Trophoblast cell (in vitro differentiated cells and primary cell): ENCODE measurements around the gene ELL2.

Experiments
- DNase-seq, 2 donors: peaks; one replicate each; pipeline ENCODE4 v3.0.0-alpha.2; 2016
- H2AFZ ChIP-seq: 2 replicates; pipeline ENCODE4 v1.6.1; 2013; ENCODE audit warnings: low read length, moderate library complexity, mild to moderate bottlenecking; ENCODE audit not compliant: insufficient read depth, poor library complexity
- H2AK5ac ChIP-seq: 2 replicates; pipeline ENCODE4 v1.6.1; 2013; ENCODE audit warnings: mild to moderate bottlenecking, low read length
- H2BK120ac ChIP-seq: 2 replicates; pipeline ENCODE4 v1.6.1; 2013; ENCODE audit warnings: low read length, mild to moderate bottlenecking, moderate library complexity; ENCODE audit not compliant: insufficient read depth, poor library complexity
- H2BK12ac ChIP-seq: 2 replicates; pipeline ENCODE4 v1.6.1; 2013; ENCODE audit warnings: mild to moderate bottlenecking, low read length, moderate library complexity
- H2BK5ac ChIP-seq: 2 replicates; pipeline ENCODE4 v1.6.1; 2013; ENCODE audit warnings: low read length, low read depth, moderate library complexity, mild to moderate bottlenecking; ENCODE audit not compliant: poor library complexity
- H3K14ac ChIP-seq: 2 replicates; pipeline ENCODE4 v1.6.1; 2013; ENCODE audit warnings: mild to moderate bottlenecking, low read length
- H3K18ac ChIP-seq: 2 replicates; pipeline ENCODE4 v1.6.1; 2013; ENCODE audit warnings: mild to moderate bottlenecking, low read length
- H3K23ac ChIP-seq: 2 replicates; pipeline ENCODE4 v1.6.1; 2013; ENCODE audit warnings: low read length
- H3K27ac ChIP-seq: 2 replicates; pipeline ENCODE4 v1.5.1; 2013; ENCODE audit warnings: low read depth, mild to moderate bottlenecking, inconsistent platforms, low read length, moderate library complexity
- H3K27me3 ChIP-seq: 2 replicates; pipeline ENCODE4 v1.6.1; 2013; ENCODE audit warnings: inconsistent platforms, mild to moderate bottlenecking, low read length, moderate library complexity; ENCODE audit not compliant: insufficient read depth
- H3K36me3 ChIP-seq, 2 experiments: 1 replicate in 1 of 2; 2 replicates in 1 of 2; pipeline ENCODE4 v1.6.1; 2013; ENCODE audit warnings: low read length in 2 of 2, mild to moderate bottlenecking in 2 of 2, moderate library complexity in 1 of 2; ENCODE audit not compliant: insufficient read depth in 2 of 2, control insufficient read depth in 1 of 2
- H3K4ac ChIP-seq: 2 replicates; pipeline ENCODE4 v1.6.1; 2013; ENCODE audit warnings: low read depth, mild to moderate bottlenecking, low read length, moderate library complexity
- H3K4me1 ChIP-seq, 2 experiments: 1 replicate in 1 of 2; 2 replicates in 1 of 2; pipeline ENCODE4 v1.6.1; 2013; ENCODE audit warnings: low read length in 2 of 2, mild to moderate bottlenecking in 2 of 2, moderate library complexity in 1 of 2; ENCODE audit not compliant: insufficient read depth in 2 of 2, control insufficient read depth in 1 of 2
- H3K4me2 ChIP-seq: 2 replicates; pipeline ENCODE4 v1.6.1; 2013; ENCODE audit warnings: inconsistent platforms, mild to moderate bottlenecking, low read length, moderate library complexity
- H3K4me3 ChIP-seq: 2 replicates; pipeline ENCODE4 v1.5.1; 2013; ENCODE audit warnings: mild to moderate bottlenecking, low read depth, low read length, inconsistent platforms
- H3K79me1 ChIP-seq: one replicate; pipeline ENCODE4 v1.6.1; 2013; ENCODE audit warnings: low read length
- H3K79me2 ChIP-seq: 2 replicates; pipeline ENCODE4 v1.6.1; 2013; ENCODE audit warnings: low read length, mild to moderate bottlenecking; ENCODE audit not compliant: control insufficient read depth, insufficient read depth, poor library complexity
- H3K9ac ChIP-seq: 2 replicates; pipeline ENCODE4 v1.6.1; 2013; ENCODE audit warnings: mild to moderate bottlenecking, low read length
- H3K9me3 ChIP-seq: 2 replicates; pipeline ENCODE4 v1.6.1; 2013; ENCODE audit warnings: low read depth, mild to moderate bottlenecking, control low read depth, inconsistent platforms, low read length; ENCODE audit not compliant: insufficient read depth
- H4K12ac ChIP-seq: 2 replicates; pipeline ENCODE4 v1.6.1; 2013; ENCODE audit warnings: low read depth, mild to moderate bottlenecking, low read length, moderate library complexity
- H4K8ac ChIP-seq: 2 replicates; pipeline ENCODE4 v1.6.1; 2013; ENCODE audit warnings: low read depth, mild to moderate bottlenecking, low read length, moderate library complexity
- H4K91ac ChIP-seq: one replicate; pipeline ENCODE4 v1.6.1; 2013; ENCODE audit warnings: low read depth, mild to moderate bottlenecking, low read length, moderate library complexity
- WGBS: extraction: QIAGEN DNeasy Blood & Tissue Kit; methylation state at CpG from one replicate; pipeline ENCODE4 v1.1.7; 2013; ENCODE audit warnings: missing lambda C conversion rate; ENCODE audit not compliant: insufficient read length, insufficient coverage; ENCODE audit errors: extremely low coverage; 5-methylcytosine and 5-hydroxymethylcytosine counted together

ELL2 gene

GRCh38 chr5:95989283-95990048 lies 27.8 kb upstream of the ELL2 start:
- Histone ChIP-seq H3K14ac (no peak overlapping the region), H3K4me2 (no peak overlapping the region), H3K18ac (no peak overlapping the region), H2BK120ac (no peak overlapping the region), H4K12ac (no peak overlapping the region), H2AFZ (no peak overlapping the region), H3K9ac (no peak overlapping the region), H4K8ac (no peak overlapping the region), H2BK5ac (no peak overlapping the region), H4K91ac (no peak overlapping the region), H2AK5ac (no peak overlapping the region), H3K4me1 (peaks cover 0 to 9% of the 10 kb centered on the region in 2 experiments), H3K4me3 (no peak overlapping the region), H3K4ac (no peak overlapping the region), H3K9me3 (no peaks in the 10 kb centered on the region), H3K23ac (no peak overlapping the region), H2BK12ac (no peak overlapping the region), H3K79me1 (peaks cover 3% of the 10 kb centered on the region), H3K79me2 (no peaks in the 10 kb centered on the region), H3K27ac (no peak overlapping the region), H3K27me3 (no peaks in the 10 kb centered on the region), H3K36me3 (no peaks in the 10 kb centered on the region)
- WGBS: no CpG with 5 or more reads among the region's 1 CpG
- no peak for DNase-seq

GRCh38 chr5:95988877-95989276 lies 27.2 kb upstream of the ELL2 start:
- no peak overlapping the region for H4K91ac ChIP-seq
- no peaks in the 10 kb centered on the region for H3K9me3 ChIP-seq
- no peak overlapping the region for H3K18ac ChIP-seq
- H4K8ac ChIP-seq: no peak overlapping the region
- peaks cover 3% of the 10 kb centered on the region for H3K79me1 ChIP-seq
- no peaks in the 10 kb centered on the region for H3K27me3 ChIP-seq
- H2BK120ac ChIP-seq: no peak overlapping the region
- H2BK12ac ChIP-seq: no peak overlapping the region
- no peak overlapping the region for H3K4ac ChIP-seq
- no peak overlapping the region for H3K14ac ChIP-seq
- no peak overlapping the region for H2BK5ac ChIP-seq
- no peak for DNase-seq
- H4K12ac ChIP-seq: no peak overlapping the region
- no peak overlapping the region for H3K23ac ChIP-seq
- WGBS: no CpG with 5 or more reads among the region's 3 CpGs
- no peaks in the 10 kb centered on the region for H3K79me2 ChIP-seq
- H2AFZ ChIP-seq: no peak overlapping the region
- H3K4me2 ChIP-seq: no peak overlapping the region
- no peaks in the 10 kb centered on the region for H3K36me3 ChIP-seq
- H2AK5ac ChIP-seq: no peak overlapping the region
- no peak overlapping the region for H3K27ac ChIP-seq
- peaks cover 0 to 9% of the 10 kb centered on the region in 2 experiments for H3K4me1 ChIP-seq
- H3K9ac ChIP-seq: no peak overlapping the region
- H3K4me3 ChIP-seq: no peak overlapping the region

- peaks cover 0 to 9% of the 10 kb centered on the region in 2 experiments for H3K4me1 ChIP-seq
- no peak overlapping the region for H4K8ac ChIP-seq
- H3K79me2 ChIP-seq: no peaks in the 10 kb centered on the region
- no peak overlapping the region for H4K91ac ChIP-seq
- no peak overlapping the region for H2AFZ ChIP-seq
- H2BK12ac ChIP-seq: no peak overlapping the region
- DNase-seq: no peak
- no peaks in the 10 kb centered on the region for H3K9me3 ChIP-seq
- H3K27me3 ChIP-seq: no peaks in the 10 kb centered on the region
- no peak overlapping the region for H3K18ac ChIP-seq
- H3K36me3 ChIP-seq: no peaks in the 10 kb centered on the region
- H3K4ac ChIP-seq: no peak overlapping the region
- H3K4me2 ChIP-seq: no peak overlapping the region
- no peak overlapping the region for H2BK5ac ChIP-seq
- H3K27ac ChIP-seq: no peak overlapping the region
- H3K79me1 ChIP-seq: peaks cover 3% of the 10 kb centered on the region
- no peak overlapping the region for H4K12ac ChIP-seq
- H3K4me3 ChIP-seq: no peak overlapping the region
- H2AK5ac ChIP-seq: no peak overlapping the region
- no peak overlapping the region for H3K14ac ChIP-seq
- H3K9ac ChIP-seq: no peak overlapping the region
- H3K23ac ChIP-seq: no peak overlapping the region
- no CpG with 5 or more reads among the region's 4 CpGs for WGBS
- no peak overlapping the region for H2BK120ac ChIP-seq
These were observed 26.4 kb upstream of the ELL2 start for GRCh38 chr5:95988094-95988493.

DNA sequence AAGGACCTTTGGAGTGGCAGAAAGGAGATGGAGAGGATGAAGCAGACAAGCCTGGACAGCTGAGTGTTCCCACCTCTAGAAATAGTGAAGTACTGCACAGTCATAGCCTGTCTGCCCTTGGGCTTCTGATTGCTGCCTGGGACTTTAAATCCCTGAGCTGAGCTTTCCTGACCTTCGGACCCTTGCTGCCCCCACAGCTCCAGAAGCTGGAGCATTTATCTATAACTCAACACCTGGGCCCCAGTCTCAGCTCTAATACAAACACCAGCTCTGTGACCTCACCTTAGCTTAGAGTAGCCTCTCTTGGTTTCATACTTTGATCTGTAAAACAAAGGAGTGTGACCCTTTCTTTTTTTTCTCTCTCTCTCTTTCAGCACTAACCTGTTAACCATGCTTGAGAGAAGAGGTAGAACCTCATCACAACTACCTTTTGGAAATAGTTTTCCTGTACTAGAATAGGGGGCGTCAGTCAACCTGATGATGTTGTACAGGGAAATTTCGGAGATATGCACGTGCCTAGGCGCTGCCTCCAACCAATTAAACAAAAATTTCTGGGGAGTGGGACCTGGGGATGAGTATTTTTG lies 25.4 kb upstream of the ELL2 start:
- Histone ChIP-seq H3K4ac (no peak overlapping the region), H3K9me3 (no peaks in the 10 kb centered on the region), H2BK12ac (peak overlapping the region; percentile 54), H4K8ac (no peak overlapping the region), H3K18ac (no peak overlapping the region), H3K9ac (no peak overlapping the region), H3K36me3 (no peaks in the 10 kb centered on the region), H4K91ac (no peak overlapping the region), H3K14ac (no peak overlapping the region), H3K79me1 (peaks cover 3% of the 10 kb centered on the region), H3K79me2 (no peaks in the 10 kb centered on the region), H3K23ac (no peak overlapping the region), H3K27me3 (no peaks in the 10 kb centered on the region), H3K4me1 (peaks cover 0 to 9% of the 10 kb centered on the region in 2 experiments), H2AK5ac (no peak overlapping the region), H2BK120ac (no peak overlapping the region), H2AFZ (peak overlapping the region; percentile 10), H3K27ac (peak overlapping the region; percentile 51), H3K4me3 (no peak overlapping the region), H4K12ac (no peak overlapping the region), H2BK5ac (peak overlapping the region; percentile 4), H3K4me2 (no peak overlapping the region)
- no CpG with 5 or more reads among the region's 5 CpGs for WGBS
- no peak for DNase-seq
